T follicular helper cell (primary cell): ENCODE data around the gene ASPG.

Experiments
- DNase-seq: peaks from one replicate; pipeline ENCODE4 v3.0.0-alpha.2; 2020; ENCODE audit warnings: low read depth
- total RNA-seq, 2 experiments: gene quantifications; one replicate each; lab custom pipeline; 2026; lab: John Stamatoyannopoulos, UW

Gene ASPG
- total RNA-seq: 0 to 0.24 reads per million in 2 experiments

DNA sequence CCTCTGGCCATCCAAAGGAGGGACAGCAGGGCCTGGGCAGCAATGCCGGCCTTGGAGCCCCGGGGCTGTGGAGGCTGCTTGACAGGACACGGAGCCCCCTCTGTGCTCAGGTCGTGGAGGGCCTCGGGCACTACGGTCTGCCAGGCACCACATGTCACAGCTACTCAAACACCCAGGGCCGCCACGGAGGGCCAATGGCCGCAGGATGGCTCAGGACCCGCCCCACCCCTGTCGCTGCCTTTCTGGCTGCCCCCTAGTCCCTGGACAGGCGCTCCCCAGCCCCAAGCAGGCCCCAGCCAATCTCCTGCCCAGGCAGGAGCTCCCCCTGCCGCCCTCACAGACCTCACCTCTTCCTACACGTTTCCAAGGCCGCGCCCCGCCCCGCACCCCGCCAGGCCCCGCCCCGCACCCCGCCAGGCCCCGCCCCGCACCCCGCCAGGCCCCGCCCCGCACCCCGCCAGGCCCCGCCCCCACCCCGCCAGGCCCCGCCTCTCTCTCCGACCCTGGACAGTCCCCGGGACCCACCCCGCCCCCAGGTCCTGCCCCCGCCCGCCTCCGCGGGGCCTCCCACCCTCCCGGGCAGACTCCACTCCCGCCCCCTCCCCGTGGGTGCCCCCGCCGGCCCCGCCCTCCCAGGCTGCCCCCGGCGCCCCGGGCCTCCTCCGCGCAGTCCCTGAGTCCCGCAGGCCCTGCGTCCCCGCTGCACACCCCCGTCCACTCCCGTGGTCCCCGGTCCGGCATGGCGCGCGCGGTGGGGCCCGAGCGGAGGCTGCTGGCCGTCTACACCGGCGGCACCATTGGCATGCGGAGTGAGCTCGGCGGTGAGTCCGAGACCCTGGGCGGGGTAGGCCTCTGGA, at the start of gene ASPG:
TSS of gene ASPG (plus strand) at position 669 of the 857 bp plus-strand sequence. CDS start at position 740, 71 bp downstream.
- no peak for DNase-seq

DNA sequence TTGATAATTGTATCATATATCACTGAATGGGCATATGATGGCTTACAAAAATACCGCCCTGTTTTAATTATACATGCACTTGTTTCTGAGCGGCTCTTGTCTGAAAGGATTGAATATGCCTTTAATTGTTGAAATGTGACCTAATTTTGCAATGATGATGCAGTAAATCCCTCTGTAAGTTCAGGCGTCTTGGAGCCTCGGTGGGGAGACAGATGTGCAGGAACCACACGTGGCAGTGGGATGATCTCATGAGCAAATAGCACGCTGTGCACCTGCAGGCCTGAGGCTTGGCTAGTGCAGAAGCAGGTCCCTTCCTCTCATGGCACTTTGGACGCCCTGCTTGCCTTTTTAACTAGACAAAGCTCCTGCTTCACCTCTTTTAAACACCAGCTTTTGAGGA, 49.3 kb upstream of the ASPG start:
- no peak for DNase-seq

DNA sequence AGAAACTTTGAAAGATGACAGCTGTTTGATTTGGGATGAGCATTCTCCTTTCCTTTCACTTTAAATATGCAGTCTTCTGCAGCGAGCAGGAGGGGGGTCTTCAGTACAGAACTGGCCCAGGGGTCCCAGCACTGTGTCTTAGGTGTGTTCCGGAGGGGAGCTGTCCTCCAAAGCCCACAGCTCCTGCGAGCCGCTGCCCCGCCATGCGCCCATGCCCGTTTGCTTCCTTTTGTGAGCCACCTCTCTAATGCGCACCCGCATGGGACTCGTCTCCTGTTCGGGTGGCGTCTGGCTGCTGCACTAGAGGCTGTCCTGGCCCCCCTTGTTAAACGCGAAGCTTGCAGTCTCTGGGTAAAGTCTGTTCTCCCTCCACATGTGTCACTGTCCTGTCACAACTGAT, 48.4 kb upstream of the ASPG start:
- no peak for DNase-seq

GRCh38 chr14:104037903-104038302, 47.6 kb upstream of the ASPG start:
- DNase-seq: no peak

DNA sequence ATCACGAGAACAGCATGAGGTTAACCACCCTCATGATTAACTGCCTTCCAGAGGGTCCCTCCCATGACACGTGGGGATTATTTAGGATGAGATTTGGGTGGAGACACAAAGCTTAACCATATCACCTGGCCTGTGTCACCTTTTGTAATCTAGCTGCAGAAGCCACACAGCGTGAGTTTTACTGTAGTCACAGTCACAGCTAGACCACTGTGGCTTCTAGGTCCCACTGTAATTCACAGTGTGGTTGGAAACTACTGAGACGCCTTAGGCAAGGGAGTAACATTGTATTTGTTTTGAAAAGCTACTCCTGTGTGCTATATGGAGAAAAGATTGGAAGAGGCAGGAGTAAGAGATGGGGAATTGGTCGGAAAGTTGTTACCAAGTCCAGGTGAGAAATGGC, 46.3 kb upstream of the ASPG start:
- no peak for DNase-seq

GRCh38 chr14:104040539-104040938, 45.0 kb upstream of the ASPG start:
- DNase-seq: no peak

GRCh38 chr14:104041430-104042104, 43.9 kb upstream of the ASPG start:
- no peak for DNase-seq

- DNase-seq: no peak
Observed at GRCh38 chr14:104044016-104044415, 41.5 kb upstream of the ASPG start.

- no peak for DNase-seq
Observed at GRCh38 chr14:104047761-104048160, 37.7 kb upstream of the ASPG start.

GRCh38 chr14:104048758-104049507, 36.6 kb upstream of the ASPG start:
- DNase-seq: no peak

- DNase-seq: no peak
Observed at GRCh38 chr14:104049576-104050240, 35.8 kb upstream of the ASPG start.

DNA sequence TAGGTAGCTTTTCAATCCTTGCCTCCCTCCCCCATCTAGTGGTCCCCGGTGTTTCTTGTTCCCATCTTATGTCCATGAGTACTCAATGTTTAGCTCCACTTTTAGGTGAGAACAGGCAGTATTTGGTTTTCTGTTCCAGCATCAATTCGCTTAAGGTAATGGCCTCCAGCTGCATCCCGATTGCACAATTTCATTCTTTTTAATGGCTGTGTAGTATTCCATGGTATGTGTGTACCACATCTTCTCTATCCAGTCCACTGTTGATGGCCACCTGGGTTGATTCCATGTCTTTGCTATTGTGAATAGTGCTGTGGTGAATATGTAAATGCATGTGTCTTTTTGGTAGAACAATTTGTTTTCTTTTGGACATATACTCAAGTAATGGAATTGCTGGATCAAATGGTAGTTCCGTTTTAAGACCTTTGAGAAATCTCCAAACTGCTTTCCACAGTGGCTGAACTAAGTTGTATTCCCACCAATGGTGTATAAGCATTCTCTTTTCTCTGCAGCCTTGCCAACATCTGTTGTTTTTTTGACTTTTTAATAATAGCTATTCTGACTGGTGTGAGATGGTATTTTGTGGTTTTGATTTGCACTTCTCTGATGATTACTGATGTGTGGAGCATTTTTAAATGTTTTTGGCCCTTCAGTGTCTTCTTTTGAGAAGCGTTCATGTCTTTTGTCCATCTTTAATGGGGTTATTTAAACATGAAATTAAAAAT, 34.2 kb upstream of the ASPG start:
- DNase-seq: no peak

- no peak for DNase-seq
Observed at GRCh38 chr14:104054222-104054905, 31.1 kb upstream of the ASPG start.

- no peak for DNase-seq
Observed at GRCh38 chr14:104062281-104062680, 23.2 kb upstream of the ASPG start.

GRCh38 chr14:104064003-104064402, 21.5 kb upstream of the ASPG start:
- no peak for DNase-seq

DNA sequence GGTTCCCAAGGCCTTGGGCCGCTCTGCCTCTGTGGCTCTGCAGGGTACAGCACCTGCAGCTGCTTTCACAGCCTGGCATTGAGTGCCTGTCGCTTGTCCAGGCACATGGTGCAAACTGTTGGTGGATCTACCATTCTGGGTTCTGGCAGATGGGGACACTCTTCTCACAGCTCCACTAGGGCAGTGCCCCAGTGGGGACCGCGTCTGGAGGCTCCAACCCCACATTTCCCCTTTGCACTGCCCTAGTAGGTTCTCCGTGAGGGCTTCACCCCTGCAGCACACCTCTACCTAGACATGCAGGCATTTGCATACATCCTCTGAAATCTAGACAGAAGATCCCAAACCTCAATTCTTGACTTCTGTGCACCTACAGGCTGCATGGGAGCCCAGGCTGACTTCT, 19.2 kb upstream of the ASPG start:
- no peak for DNase-seq

DNA sequence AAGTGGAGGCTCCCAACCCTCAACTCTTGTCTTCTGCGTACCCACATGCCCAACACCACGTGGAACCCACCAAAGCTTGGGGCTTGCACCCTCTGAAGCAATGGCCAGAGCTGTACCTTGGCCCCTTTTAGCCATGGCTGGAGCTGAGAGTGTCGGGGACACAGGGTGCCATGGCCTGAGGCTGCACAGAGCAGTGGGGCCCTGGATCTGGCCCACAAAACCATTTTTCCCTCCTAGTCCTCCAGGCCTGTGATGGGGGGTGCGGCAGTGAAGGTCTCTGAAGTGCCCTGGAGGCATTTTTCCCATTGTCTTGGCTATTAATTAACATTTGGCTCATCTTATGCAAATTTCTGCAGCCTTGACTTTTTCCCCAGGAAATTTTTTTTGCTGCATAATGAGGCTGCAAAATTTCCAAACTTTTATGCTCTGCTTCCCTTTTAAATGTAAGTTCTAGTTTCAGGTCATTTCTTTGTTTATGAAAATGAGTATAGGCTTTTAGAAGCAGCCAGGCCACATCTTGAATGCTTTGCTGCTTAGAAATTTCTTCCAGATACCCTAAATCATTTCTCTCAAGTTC, 18.7 kb upstream of the ASPG start:
- no peak for DNase-seq

DNA sequence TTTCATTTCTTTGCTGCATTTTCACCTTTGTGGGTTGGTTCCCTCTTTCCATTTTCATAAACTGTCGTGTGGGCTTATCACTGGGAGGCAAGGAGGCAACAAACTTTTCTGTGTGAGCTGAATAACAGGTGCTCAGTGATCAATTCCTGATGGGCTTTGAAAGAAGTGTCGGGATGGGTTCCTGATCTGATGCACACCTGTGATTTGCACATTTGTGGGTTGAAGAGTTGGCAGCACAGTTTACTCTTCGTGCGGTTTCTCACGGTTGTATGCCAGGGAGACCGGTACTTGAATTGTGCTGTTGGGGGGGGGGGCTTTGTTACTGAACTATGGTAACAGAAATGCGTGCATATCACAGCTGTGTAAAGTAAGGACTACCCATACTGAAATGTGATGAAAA, 16.0 kb upstream of the ASPG start:
- DNase-seq: no peak

DNA sequence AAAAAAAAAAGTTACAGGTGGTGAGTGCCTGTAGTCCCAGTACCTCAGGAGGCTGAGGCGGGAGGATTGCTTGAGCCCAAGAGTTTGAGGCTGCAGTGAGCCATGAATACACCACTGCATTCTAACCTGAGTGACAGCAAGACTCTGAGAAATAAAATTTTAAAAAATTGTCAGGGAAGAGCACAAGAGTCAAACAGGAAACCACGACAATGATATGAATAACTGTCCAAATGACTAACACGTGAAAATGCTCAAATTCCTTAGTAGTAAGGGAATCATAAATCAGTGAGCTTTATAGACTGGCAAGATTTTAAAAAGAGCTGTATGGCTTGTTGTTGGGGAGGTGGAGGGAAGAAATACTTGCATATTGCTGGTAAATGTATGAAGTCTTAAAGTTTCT, 12.9 kb upstream of the ASPG start:
- no peak for DNase-seq

GRCh38 chr14:104073764-104074163, 11.7 kb upstream of the ASPG start:
- no peak for DNase-seq
